ENCODE results near the gene LIN7C.
"Not testable (repeated sequence)": the region's sequence is repeated elsewhere in the genome, so short reads cannot be mapped to it uniquely, and the experiment has no call there.

The LIN7C gene

DNA sequence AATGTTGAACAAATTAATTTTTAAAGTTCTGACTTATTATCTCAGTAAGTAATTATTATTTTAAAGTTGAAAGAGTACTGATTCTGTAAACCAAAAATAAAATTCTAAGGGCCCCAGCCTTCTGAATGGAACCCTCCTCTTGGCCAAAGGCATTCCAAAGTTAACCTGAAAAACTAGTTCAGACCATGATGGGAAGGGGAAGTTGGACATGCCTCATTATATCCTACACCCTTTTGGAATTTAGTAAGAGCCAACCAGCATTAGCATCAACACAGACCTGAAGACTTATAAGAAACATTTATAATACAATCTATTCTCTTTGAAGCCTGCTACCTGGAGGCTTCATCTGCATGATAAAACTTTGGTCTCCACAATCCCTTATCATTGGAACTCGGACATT, 52.9 kb downstream of the LIN7C start:
- Histone ChIP-seq H3F3A (ENCODE audit: low read depth) (no peaks in the 10 kb centered on the region), H3K4me3 (ENCODE audit: low read length, poor library complexity, severe bottlenecking) (no peak overlapping the region), H3K4me2 (ENCODE audit: low read depth, low read length, poor library complexity, severe bottlenecking) (no peak overlapping the region), H3K9ac (ENCODE audit: low read depth, low read length, poor library complexity, severe bottlenecking) (no peak overlapping the region), H3K79me2 (ENCODE audit: insufficient read depth, low read length) (no peaks in the 10 kb centered on the region), H4K20me1 (ENCODE audit: insufficient read depth, low read length, poor library complexity, severe bottlenecking) (no peaks in the 10 kb centered on the region), H3K9me3 (ENCODE audit: insufficient read depth, low read depth, low read length) (no peaks in the 10 kb centered on the region), H3K4me1 (ENCODE audit: insufficient read depth, low read length, poor library complexity, severe bottlenecking) (no peaks in the 10 kb centered on the region), H2AFZ (ENCODE audit: low read length) (no peak overlapping the region), H3K36me3 (ENCODE audit: insufficient read depth, low read length) (no peaks in the 10 kb centered on the region), H3K27me3 (ENCODE audit: insufficient read depth, low read length, poor library complexity, severe bottlenecking) (no peaks in the 10 kb centered on the region), H3K9me2 (replicated peaks; ENCODE audit: low read depth, low read length) (no peaks in the 10 kb centered on the region)
- TF ChIP-seq EZH2phosphoT487 (IDR thresholded peaks at IDR 0.05; ENCODE audit: borderline replicate concordance): no peak
- no peak for TF ChIP-seq CTCF (conservative IDR thresholded peaks at IDR 0.05; ENCODE audit: low read length)

GRCh38 chr11:27452147-27452546, 54.4 kb downstream of the LIN7C start:
- no peaks in the 10 kb centered on the region for H3K79me2 ChIP-seq (ENCODE audit: insufficient read depth, low read length)
- H4K20me1 ChIP-seq (ENCODE audit: insufficient read depth, low read length, poor library complexity, severe bottlenecking): no peaks in the 10 kb centered on the region
- no peaks in the 10 kb centered on the region for H3K36me3 ChIP-seq (ENCODE audit: insufficient read depth, low read length)
- no peaks in the 10 kb centered on the region for H3K9me2 ChIP-seq (replicated peaks; ENCODE audit: low read depth, low read length)
- no peaks in the 10 kb centered on the region for H3K4me1 ChIP-seq (ENCODE audit: insufficient read depth, low read length, poor library complexity, severe bottlenecking)
- no peaks in the 10 kb centered on the region for H3K27me3 ChIP-seq (ENCODE audit: insufficient read depth, low read length, poor library complexity, severe bottlenecking)
- no peak overlapping the region for H3K9ac ChIP-seq (ENCODE audit: low read depth, low read length, poor library complexity, severe bottlenecking)
- no peak overlapping the region for H3K4me3 ChIP-seq (ENCODE audit: low read length, poor library complexity, severe bottlenecking)
- H3F3A ChIP-seq (ENCODE audit: low read depth): no peaks in the 10 kb centered on the region
- no peak overlapping the region for H2AFZ ChIP-seq (ENCODE audit: low read length)
- no peak for TF ChIP-seq CTCF (conservative IDR thresholded peaks at IDR 0.05; ENCODE audit: low read length)
- no peak for TF ChIP-seq EZH2phosphoT487 (IDR thresholded peaks at IDR 0.05; ENCODE audit: borderline replicate concordance)
- no peak overlapping the region for H3K4me2 ChIP-seq (ENCODE audit: low read depth, low read length, poor library complexity, severe bottlenecking)
- H3K9me3 ChIP-seq (ENCODE audit: insufficient read depth, low read depth, low read length): no peaks in the 10 kb centered on the region

DNA sequence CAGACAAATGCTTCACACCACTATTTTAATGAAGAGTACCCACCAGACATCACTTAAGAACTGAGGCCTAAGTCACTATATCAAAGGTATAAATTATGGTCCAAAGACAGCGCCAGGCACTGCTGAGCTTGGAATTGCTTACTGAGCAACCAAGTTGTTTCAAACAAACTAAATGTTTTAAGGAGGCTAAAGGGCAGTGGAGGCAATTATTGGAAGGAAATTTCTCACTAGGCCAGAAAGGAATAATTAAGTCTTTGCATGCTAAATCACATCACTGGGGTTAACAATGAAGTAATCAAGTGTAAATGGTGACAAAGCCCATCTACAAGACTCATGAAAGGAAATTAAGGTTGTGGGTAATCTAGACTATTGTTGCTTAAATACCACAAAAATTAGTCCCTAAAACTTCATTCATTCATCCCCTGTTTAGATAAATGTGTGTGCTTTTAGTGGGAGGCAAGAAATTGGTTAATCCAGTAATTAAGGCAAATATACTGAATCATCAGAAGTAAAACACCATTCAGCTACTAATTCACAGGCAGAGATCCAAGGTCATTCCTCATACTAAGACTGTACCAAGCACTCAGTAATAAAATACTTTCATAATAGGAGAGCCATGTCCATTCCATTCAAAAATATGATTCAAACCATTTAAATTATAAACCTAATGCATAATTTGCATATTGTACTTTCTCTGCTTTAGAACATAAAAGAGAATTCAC, 55.2 kb downstream of the LIN7C start:
- no peak for TF ChIP-seq EZH2phosphoT487 (IDR thresholded peaks at IDR 0.05; ENCODE audit: borderline replicate concordance)
- TF ChIP-seq CTCF (conservative IDR thresholded peaks at IDR 0.05; ENCODE audit: low read length): no peak
- Histone ChIP-seq H3K4me1 (ENCODE audit: insufficient read depth, low read length, poor library complexity, severe bottlenecking) (no peaks in the 10 kb centered on the region), H4K20me1 (ENCODE audit: insufficient read depth, low read length, poor library complexity, severe bottlenecking) (no peaks in the 10 kb centered on the region), H3K27me3 (ENCODE audit: insufficient read depth, low read length, poor library complexity, severe bottlenecking) (no peaks in the 10 kb centered on the region), H2AFZ (ENCODE audit: low read length) (no peak overlapping the region), H3K9me2 (replicated peaks; ENCODE audit: low read depth, low read length) (no peaks in the 10 kb centered on the region), H3F3A (ENCODE audit: low read depth) (no peaks in the 10 kb centered on the region), H3K9ac (ENCODE audit: low read depth, low read length, poor library complexity, severe bottlenecking) (no peak overlapping the region), H3K9me3 (ENCODE audit: insufficient read depth, low read depth, low read length) (no peaks in the 10 kb centered on the region), H3K36me3 (ENCODE audit: insufficient read depth, low read length) (no peaks in the 10 kb centered on the region), H3K4me2 (ENCODE audit: low read depth, low read length, poor library complexity, severe bottlenecking) (no peak overlapping the region), H3K4me3 (ENCODE audit: low read length, poor library complexity, severe bottlenecking) (no peak overlapping the region), H3K79me2 (ENCODE audit: insufficient read depth, low read length) (no peaks in the 10 kb centered on the region)

DNA sequence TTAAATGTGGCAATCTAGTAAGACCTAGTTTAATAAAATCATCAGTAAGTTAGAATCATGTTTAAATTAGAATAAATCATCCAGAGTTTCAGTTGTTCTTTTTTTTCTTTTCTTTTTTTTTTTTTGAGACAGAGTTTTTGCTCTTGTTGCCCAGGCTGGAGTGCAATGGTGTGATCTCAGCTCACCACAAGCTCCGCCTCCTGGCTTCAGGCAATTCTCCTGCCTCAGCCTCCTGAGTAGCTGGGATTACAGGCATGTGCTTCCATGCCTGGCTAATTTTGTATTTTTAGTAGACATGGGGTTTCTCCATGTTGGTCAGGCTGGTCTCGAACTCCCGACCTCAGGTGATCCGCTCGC, 58.4 kb downstream of the LIN7C start:
- not testable (repeated sequence) for H3F3A ChIP-seq (ENCODE audit: low read depth); H3K79me2 ChIP-seq (ENCODE audit: insufficient read depth, low read length); H3K4me1 ChIP-seq (ENCODE audit: insufficient read depth, low read length, poor library complexity, severe bottlenecking); H2AFZ ChIP-seq (ENCODE audit: low read length); H3K9ac ChIP-seq (ENCODE audit: low read depth, low read length, poor library complexity, severe bottlenecking); H3K9me2 ChIP-seq (replicated peaks; ENCODE audit: low read depth, low read length); H3K4me2 ChIP-seq (ENCODE audit: low read depth, low read length, poor library complexity, severe bottlenecking); H4K20me1 ChIP-seq (ENCODE audit: insufficient read depth, low read length, poor library complexity, severe bottlenecking); H3K4me3 ChIP-seq (ENCODE audit: low read length, poor library complexity, severe bottlenecking); H3K9me3 ChIP-seq (ENCODE audit: insufficient read depth, low read depth, low read length); H3K27me3 ChIP-seq (ENCODE audit: insufficient read depth, low read length, poor library complexity, severe bottlenecking); H3K36me3 ChIP-seq (ENCODE audit: insufficient read depth, low read length)

Data from Loucy (cell line).